HG02623 (cell line): Measurements from ENCODE around the gene TIAM2.

Source experiments
- ATAC-seq: cut with Tn5 transposase; IDR thresholded peaks from one replicate; pipeline ENCODE4 v1.9.1; 2021; ENCODE audit warnings: moderate library complexity; ENCODE audit not compliant: unreplicated experiment

The TIAM2 gene

DNA sequence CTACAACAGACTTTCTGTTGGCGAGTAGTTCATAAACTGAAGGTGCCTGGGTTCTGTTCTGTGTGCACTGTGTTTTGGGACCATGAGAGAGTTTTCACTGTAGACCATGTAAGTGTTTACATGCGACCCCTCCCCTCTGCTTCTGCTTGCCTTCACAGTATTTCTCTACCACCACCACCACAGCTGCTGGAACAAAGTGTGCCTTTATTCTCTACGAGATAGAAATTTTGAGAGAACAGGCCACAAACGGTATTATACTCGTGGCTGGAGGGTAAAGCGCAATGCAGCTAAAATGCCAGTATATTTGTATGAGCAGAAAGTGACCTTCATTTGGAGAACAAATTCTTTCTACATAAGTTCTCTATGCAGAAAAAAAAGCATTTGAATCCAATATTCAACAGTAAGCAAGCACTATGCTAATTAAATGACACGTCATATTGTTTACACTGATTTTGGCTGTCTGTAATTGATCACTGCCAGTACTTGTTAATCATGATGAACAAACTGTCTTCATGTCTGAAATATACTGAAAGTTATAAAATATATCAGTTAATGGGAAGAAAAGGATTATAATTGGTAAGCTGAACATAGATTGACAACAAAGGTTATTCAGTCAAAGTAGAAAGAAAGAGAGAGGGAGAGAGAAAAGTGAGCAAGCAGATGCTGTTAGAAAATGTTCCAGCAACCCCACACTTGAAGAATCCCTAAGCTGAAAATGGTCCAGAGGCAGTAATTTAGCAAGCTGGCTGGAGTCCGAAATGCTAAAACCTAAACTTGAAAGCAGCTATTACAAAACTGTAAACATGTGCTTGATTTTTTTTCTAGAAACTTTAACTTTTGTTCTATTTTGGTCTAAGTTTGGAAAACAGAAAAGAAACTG lies 277.5 kb downstream of the TIAM2 start:
- ATAC-seq, result no peak

DNA sequence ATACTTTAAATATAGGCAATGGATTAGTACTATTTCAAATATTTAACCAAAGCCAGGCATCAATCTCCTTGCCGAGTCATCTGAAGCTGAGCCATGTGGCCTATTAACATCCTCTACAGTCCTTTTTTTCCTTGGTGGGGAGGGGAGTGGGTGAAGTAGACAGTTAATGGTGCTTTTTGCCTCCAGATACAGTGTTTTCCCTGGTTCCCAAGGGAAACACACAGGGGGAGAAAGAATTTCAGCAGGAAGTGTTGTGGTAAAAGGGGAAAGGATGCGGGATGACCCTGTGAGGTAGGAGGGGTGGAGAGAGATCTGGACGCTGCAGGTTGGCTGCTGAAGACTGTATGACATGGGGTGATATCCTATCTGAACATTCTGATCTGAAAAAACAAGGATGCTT lies 278.3 kb downstream of the TIAM2 start:
- no peak for ATAC-seq

DNA sequence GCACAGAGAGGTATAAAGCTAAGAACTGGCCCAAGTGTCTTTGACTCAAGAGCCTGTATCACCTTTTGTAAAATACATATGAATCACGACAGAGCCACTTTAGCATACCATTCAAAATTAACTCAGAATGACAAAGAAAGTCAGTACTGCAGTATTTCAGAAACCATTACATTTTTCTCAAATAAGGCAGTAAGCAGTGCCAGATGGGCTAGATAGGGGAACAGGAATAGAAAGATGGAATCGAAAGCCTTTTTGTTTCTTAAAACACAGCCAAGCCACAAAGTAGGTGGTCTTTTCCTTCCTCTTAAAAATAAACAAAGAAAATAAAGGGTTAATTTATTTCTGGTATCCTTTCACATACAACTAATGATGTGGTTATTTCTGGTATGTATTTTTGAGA lies 279.0 kb downstream of the TIAM2 start:
- no peak for ATAC-seq

DNA sequence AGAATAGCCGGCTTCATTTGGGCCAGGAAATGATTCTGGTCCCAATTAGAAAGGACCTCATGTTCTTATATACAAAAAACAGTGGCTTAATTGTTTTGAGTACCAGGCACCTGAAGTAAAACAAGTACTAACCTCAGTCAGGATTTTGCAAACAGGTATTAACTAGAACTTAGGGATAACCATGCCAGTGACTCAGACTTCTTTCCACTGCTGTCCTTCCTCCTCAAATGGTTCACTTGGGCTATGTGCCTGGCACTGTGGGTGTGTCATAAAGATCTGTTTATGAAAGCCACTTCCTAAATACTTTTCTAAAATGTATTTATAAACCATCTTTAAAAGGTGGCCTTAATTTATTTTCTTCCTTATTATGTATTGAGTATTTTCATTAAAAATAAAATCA lies 279.4 kb downstream of the TIAM2 start:
- ATAC-seq, result no peak

DNA sequence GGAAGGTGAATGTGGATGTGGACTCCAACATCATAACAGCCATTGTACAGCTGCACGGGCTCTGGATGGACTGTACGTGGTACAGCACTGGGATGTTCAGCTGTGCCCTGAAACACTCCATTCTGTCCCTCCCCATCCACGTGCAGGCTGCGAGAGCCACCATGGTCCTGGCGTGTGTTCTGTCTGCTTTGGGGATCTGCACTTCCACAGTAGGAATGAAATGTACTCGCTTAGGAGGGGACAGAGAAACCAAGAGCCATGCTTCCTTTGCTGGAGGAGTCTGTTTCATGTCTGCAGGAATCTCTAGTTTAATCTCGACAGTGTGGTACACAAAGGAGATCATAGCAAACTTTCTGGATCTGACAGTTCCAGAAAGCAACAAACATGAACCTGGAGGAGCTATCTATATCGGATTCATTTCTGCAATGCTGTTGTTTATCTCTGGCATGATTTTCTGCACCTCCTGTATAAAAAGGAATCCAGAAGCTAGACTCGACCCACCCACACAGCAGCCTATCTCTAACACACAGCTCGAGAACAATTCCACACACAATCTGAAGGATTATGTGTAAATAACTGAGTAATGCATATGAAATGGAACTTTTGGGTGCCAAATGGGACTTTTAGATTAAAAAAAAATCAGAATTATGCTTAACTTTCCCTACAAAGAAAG lies 280.8 kb downstream of the TIAM2 start:
- ATAC-seq, result no peak

DNA sequence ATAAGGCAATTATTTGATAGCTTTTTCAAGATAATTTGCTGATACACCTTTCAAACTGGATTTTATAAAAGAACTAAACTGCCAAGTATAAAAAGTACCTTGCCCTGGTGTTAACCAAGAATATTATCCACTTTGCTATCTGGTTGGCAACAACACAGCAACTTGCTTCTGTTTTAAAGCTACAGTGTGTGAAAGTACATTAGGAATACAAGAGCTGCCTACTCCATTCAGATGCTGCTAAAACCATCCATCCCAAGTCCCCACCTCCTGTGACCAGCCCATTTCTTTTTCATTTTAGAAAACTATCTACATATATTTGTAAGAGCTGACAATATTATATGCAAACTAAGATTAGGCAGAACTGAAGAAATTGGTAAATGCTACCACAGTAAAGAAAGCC lies 281.5 kb downstream of the TIAM2 start:
- ATAC-seq, result no peak

DNA sequence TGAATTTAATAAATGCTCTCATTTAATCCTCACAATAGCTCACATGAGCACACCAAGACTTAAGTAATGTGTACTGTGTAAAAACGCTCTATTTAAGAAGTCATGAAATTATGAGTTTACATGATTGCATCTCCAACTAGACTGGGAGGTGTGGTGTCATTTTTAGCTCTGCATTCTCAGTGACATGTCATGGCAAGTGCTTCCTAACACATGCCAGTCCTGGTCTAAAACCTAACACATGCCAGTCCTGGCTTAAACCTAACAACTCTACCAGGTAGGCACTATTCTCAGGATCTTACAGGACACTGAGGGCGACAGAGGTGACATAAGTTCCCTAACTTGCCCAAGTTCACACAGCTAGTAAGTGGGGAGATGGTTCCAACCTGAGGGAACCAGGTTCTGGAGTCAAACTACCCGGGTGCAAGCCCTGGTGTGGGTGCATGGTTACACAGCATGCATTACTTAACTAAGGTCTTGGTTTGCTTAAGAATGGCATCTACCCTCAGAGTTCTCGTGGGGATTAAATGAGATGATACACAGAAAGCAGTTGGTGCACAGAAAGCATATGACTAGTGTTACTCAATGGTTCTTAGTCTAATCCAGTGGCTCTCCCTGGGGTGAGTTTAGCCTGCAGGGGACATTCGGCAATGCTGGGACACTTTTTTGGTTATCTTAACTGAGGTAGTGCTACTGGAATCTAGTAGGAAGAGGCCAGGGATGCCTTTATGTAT lies 283.4 kb downstream of the TIAM2 start:
- no peak for ATAC-seq

DNA sequence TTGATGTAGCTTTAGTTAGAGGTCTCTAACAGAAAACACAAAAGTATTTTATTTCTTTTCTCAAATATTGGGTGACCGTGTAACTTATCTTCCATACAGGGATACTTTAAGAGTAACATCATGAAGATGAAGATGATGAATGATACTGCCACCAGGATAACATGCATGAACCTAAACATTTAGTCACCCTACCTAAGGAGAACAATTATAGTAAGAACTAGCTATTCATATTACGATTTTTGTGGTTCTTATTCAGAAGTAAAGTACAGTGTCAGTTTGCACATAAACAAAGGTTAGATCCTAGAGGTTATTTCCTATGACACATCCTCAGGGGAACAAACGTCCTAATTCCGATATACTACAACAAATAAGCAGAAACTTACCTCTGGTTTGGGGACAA lies 289.7 kb downstream of the TIAM2 start:
- ATAC-seq, result no peak

DNA sequence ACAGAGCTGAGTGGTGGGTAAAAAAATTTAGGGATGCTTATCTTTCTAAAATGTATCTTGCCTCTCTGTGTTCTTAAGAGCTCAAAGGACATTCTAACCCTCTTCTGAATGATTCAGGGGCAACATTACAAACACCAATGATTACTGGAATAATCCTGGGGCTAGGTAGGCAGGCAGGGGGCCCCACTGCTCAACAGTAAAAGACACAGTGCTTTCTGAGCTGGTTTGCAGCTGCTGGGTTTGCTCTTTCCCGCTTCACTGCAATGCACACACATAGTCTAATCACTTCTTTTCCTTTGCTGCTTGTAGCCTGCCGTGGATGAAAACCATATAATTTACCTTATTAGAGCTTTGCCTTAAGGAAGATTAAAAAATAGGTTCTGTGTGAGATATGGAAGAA lies 292.6 kb downstream of the TIAM2 start:
- ATAC-seq, result no peak

DNA sequence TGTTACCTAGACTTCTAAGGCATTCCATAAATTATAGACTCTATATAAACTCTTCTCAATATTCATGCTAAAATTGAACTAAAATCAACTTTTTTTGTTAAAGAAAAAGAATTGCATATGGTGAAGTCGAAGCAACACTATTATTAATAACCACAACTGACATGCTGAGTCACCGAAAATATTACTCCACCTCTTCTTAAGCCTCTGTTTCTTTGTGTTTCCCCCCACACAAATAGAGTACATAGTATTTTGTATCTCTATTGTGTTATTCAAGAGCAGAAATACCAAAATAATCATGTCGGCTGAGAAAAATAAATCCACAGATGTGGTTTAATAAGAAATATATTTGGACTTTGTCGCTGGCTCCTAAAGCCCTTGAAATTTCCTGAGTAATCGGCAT lies 295.4 kb downstream of the TIAM2 start:
- no peak for ATAC-seq

DNA sequence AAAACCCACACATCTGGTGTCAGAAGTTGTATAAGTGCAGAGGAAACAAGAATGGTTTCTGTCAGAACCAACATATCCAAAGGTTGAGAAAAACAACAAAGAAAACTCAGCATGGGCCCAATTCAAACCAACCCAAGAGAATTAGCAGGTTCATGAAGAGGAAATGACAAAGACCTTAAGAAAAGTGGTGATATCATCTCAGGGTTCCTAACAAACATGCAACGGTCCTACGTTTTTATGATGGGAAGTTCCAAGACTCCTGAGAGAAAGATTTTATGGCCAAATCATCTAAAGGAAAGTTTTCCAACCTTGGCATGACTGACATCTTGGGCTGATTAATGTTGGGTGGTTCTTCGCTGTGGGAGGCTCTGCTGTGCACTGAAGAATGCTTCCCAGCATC lies 296.2 kb downstream of the TIAM2 start:
- ATAC-seq, result no peak

DNA sequence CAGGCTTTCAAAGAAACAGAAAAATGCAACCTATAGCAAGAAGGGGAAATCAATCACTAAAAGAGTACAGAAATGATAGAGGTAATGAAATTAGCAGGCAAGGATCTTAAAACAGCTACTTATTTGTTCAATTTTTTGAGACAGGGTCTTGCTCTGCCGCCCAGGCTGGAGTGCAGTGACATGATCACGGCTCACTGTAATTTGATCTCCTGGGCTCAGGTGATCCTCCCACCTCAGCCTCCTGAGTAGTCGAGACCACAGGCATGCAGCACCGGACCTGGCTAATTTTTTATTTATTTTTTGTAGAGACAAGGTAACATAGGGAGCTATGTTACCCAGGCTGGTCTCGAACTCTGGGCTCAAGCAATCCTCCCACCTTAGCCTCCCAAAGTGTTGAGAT lies 297.6 kb downstream of the TIAM2 start:
- no peak for ATAC-seq

DNA sequence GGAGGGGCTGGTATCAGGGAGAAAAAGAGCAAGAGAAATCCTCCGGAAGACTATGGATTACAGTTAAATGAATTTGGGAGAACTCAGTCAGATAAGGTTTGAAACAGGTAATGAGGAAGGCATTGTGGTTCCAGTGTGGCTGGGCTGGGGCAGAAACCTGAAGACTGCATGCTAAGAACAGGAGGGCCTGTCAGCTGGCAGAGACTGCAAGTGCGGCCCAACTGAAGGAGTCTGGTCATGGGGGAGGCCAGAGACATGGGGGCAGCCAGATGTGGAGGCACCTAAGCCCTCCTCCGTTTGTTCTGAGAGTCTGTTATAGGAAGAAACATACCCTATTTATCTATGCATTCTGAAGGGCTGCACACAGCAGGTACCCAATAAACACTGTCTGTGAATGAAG lies 302.6 kb downstream of the TIAM2 start:
- no peak for ATAC-seq

DNA sequence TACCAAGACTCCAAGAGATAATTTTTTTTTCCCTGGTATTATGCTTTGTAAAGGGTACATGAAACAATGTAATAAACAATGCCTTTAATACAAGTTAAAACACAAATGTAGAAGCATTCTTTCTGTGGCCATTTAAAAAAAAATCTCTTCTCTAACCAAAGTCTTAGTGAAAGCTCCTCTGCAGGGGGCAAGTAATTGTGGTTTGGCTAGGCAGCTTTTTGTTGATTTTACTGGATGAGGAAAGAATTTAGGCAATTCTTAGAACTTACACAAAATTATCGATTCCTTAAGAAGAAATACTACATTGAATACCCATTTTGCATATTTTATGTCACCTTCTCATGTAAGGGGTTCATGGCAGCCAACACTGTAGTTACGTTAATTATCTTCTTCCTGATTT lies 306.8 kb downstream of the TIAM2 start:
- ATAC-seq, result no peak

DNA sequence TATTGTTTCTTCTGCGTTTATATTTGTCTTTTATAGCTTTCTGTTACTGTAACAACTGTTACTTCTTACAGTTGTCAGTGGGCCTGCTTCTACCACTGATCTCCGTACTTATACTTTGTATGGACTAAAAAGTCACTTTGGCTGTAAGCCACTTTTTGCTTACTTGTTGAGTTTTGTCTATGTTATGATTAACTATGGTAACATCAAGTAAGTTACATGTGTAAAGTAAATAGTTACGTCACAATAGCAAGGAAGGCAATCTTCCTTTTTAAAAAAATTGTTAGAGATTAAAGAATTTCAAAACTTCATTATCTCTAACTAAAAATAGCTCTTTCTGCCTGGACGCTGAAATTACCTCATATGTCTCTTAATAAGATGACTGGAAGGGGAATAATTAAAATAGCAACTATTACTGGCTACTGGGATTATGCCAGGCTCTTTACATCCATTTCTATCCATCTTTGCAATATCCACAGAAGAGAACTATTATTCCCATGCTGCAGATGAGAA lies 308.3 kb downstream of the TIAM2 start:
- ATAC-seq, result no peak

DNA sequence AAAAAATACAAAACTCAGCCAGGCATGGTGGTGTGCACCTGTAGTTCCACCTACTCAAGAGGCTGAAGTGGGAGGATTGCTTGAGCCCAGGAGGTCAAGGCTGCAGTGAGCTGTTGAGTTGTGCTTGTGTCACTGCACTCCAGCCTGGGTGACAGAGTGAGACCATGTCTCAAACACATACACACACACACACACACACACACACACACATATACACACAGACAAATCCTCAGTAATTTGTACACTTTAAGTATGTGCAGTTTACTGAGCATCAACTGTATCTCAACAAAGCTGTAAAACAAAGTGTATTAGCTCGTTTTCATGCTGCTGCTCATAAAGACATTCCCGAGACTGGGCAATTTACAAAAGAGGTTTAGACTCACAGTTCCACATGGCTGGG lies 311.8 kb downstream of the TIAM2 start:
- ATAC-seq, result no peak
